Measurements from ENCODE around the gene HS3ST3A1.

Gene HS3ST3A1

GRCh38 chr17:13568582-13569397 lies 32.9 kb downstream of the HS3ST3A1 start:
- TF ChIP-seq CTCF (IDR thresholded peaks at IDR 0.05; ENCODE audit: low read depth, low read length, missing control alignments), result no peak
- no peak overlapping the region for H3K4me3 ChIP-seq (replicated peaks; ENCODE audit: low read depth, low read length)

GRCh38 chr17:13563866-13564265 lies 37.9 kb downstream of the HS3ST3A1 start:
- no peak for DNase-seq (ENCODE audit: extremely low read depth, low read depth)

More at GRCh38 chr17:13568582-13569397, 32.9 kb downstream of the HS3ST3A1 start:
- DNase-seq (ENCODE audit: extremely low read depth, low read depth), result no peak

GRCh38 chr17:13562271-13562800 lies 39.4 kb downstream of the HS3ST3A1 start:
- no peak for TF ChIP-seq CTCF (IDR thresholded peaks at IDR 0.05; ENCODE audit: low read depth, low read length, missing control alignments)
- DNase-seq (ENCODE audit: extremely low read depth, low read depth), result peak; percentile 73
- H3K4me3 ChIP-seq (replicated peaks; ENCODE audit: low read depth, low read length), result peak overlapping the region; percentile 9; the same call in 1 of the 2 replicates

More at GRCh38 chr17:13563866-13564265, 37.9 kb downstream of the HS3ST3A1 start:
- no peak for TF ChIP-seq CTCF (IDR thresholded peaks at IDR 0.05; ENCODE audit: low read depth, low read length, missing control alignments)
- H3K4me3 ChIP-seq (replicated peaks; ENCODE audit: low read depth, low read length), result no peak overlapping the region

- no peak for TF ChIP-seq CTCF (IDR thresholded peaks at IDR 0.05; ENCODE audit: low read depth, low read length, missing control alignments)
- H3K4me3 ChIP-seq (replicated peaks; ENCODE audit: low read depth, low read length), result peak overlapping the region; percentile 9; the same call in 1 of the 2 replicates
- DNase-seq (ENCODE audit: extremely low read depth, low read depth), result no peak
These were observed 40.0 kb downstream of the HS3ST3A1 start for GRCh38 chr17:13561606-13562270.

GRCh38 chr17:13560935-13561334 lies 40.8 kb downstream of the HS3ST3A1 start:
- no peak for TF ChIP-seq CTCF (IDR thresholded peaks at IDR 0.05; ENCODE audit: low read depth, low read length, missing control alignments)
- DNase-seq (ENCODE audit: extremely low read depth, low read depth), result no peak
- no peak overlapping the region for H3K4me3 ChIP-seq (replicated peaks; ENCODE audit: low read depth, low read length)

- no peak for DNase-seq (ENCODE audit: extremely low read depth, low read depth)
- TF ChIP-seq CTCF (IDR thresholded peaks at IDR 0.05; ENCODE audit: low read depth, low read length, missing control alignments), result no peak
- H3K4me3 ChIP-seq (replicated peaks; ENCODE audit: low read depth, low read length), result no peak overlapping the region
These were observed 43.1 kb downstream of the HS3ST3A1 start for GRCh38 chr17:13558588-13558987.
